Neutrophil (primary cell): Measurements from ENCODE around the gene LRMDA.

Source experiments
- H3K27ac ChIP-seq: fragments of 200-600 bp; sonication (generic); 2 replicates; pipeline ENCODE4 v1.5.1; 2016; ENCODE audit warnings: mild to moderate bottlenecking, moderate library complexity
- H3K27me3 ChIP-seq: fragments of 200-600 bp; sonication (generic); 2 replicates; pipeline ENCODE4 v1.6.0; 2016; ENCODE audit warnings: mild to moderate bottlenecking
- H3K36me3 ChIP-seq: fragments of 200-600 bp; sonication (generic); 2 replicates; pipeline ENCODE4 v1.5.1; 2017
- H3K4me1 ChIP-seq, 2 experiments: fragments of 200-600 bp in 1 of 2; sonication (generic) in 1 of 2; 1 replicate in 1 of 2; 2 replicates in 1 of 2; pipeline versions ENCODE4 v1.5.1 to v1.6.1; 2013 to 2016; ENCODE audit warnings: low read depth in 1 of 2, low read length in 1 of 2, mild to moderate bottlenecking in 1 of 2, moderate library complexity in 1 of 2; ENCODE audit not compliant: control insufficient read depth in 1 of 2, insufficient read depth in 1 of 2
- H3K4me3 ChIP-seq, 2 experiments: fragments of 200-600 bp in 1 of 2; sonication (generic) in 1 of 2; 1 replicate in 1 of 2; 2 replicates in 1 of 2; pipeline ENCODE4 v1.5.1; 2013 to 2016; ENCODE audit warnings: low read depth in 1 of 2, low read length in 1 of 2, mild to moderate bottlenecking in 1 of 2, moderate library complexity in 1 of 2
- H3K9me3 ChIP-seq: fragments of 200-600 bp; sonication (generic); 2 replicates; pipeline ENCODE4 v1.5.1; 2016
- CTCF ChIP-seq: fragments of 200-600 bp; sonication (generic); IDR thresholded peaks from 2 replicates; pipeline ENCODE4 v1.5.1; 2016; ENCODE audit warnings: antibody characterized with exemption

LRMDA gene

GRCh38 chr10:76337641-76338040 is 906.2 kb downstream of the LRMDA start:
- no peaks in the 10 kb centered on the region for H3K9me3 ChIP-seq

DNA sequence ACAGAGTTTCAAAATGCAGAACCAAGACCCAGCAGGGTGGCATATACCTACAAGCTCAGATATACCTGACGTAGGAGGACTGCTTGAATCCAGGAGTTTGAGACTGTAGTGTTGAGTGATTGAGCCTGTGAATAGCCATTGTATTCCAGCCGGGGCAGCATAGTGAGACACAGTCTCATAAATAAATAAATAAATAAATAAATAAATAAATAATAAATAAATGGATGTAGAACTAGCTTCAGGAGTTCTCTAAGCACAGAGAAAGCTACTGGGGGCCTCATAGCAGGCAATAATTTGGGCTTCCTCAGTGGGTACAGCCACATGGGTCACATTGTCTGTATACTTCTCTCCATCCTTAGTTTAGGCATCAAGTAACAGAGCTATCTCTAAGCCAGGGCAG is 906.8 kb downstream of the LRMDA start:
- Histone ChIP-seq H3K27me3 (no peaks in the 10 kb centered on the region), H3K4me1 (no peaks in the 10 kb centered on the region), H3K27ac (no peak overlapping the region), H3K9me3 (no peaks in the 10 kb centered on the region), H3K36me3 (no peaks in the 10 kb centered on the region), H3K4me3 (no peak overlapping the region)
- TF ChIP-seq CTCF: no peak

More at GRCh38 chr10:76337641-76338040, 906.2 kb downstream of the LRMDA start:
- TF ChIP-seq CTCF: no peak
- H3K4me3 ChIP-seq: no peak overlapping the region
- no peaks in the 10 kb centered on the region for H3K36me3 ChIP-seq
- H3K4me1 ChIP-seq: no peaks in the 10 kb centered on the region
- no peaks in the 10 kb centered on the region for H3K27me3 ChIP-seq
- H3K27ac ChIP-seq: no peak overlapping the region

DNA sequence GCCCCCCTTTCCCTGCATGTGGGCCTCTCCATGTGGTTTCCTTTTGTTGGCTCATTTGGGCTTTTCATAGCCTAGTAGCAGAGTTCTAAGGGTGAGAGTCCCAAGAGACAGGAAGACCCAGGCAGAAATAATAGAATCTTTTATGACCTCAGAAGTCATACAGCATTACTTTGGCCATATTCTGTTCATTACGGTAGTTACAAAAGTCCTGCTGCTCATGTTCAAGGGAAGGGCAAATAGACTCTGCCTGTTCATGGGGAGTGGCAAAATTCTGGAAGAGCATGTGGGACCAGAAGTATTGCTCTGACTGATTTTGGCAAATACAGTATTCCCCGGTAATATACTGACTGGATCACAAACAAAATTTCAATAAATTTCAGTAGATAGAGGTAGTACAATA is 910.3 kb downstream of the LRMDA start:
- no peaks in the 10 kb centered on the region for H3K9me3 ChIP-seq
- H3K4me3 ChIP-seq: no peak overlapping the region
- H3K4me1 ChIP-seq: no peaks in the 10 kb centered on the region
- no peaks in the 10 kb centered on the region for H3K36me3 ChIP-seq
- H3K27ac ChIP-seq: no peak overlapping the region
- H3K27me3 ChIP-seq: no peaks in the 10 kb centered on the region
- TF ChIP-seq CTCF: no peak

DNA sequence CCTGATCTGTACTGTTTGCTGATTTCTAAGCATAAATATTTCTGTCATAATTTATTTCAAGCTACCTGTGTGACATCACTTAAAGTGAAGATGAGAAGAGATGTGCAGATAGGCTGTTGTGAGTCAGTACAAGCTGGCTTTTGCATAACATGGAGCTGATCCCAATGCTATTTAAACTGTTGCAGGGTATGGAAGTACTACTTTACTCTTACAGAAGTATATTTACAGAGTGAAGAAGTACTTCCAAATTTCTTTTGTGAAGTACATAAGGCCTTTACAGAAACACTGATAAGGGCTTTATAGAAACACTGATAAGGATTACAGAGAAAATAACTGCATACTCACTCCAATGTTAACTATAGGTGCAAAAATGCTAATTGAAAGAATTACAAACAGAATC is 911.6 kb downstream of the LRMDA start:
- TF ChIP-seq CTCF: no peak
- H3K9me3 ChIP-seq: no peaks in the 10 kb centered on the region
- no peak overlapping the region for H3K4me3 ChIP-seq
- H3K4me1 ChIP-seq: no peaks in the 10 kb centered on the region
- no peak overlapping the region for H3K27ac ChIP-seq
- H3K27me3 ChIP-seq: no peaks in the 10 kb centered on the region
- H3K36me3 ChIP-seq: no peaks in the 10 kb centered on the region

DNA sequence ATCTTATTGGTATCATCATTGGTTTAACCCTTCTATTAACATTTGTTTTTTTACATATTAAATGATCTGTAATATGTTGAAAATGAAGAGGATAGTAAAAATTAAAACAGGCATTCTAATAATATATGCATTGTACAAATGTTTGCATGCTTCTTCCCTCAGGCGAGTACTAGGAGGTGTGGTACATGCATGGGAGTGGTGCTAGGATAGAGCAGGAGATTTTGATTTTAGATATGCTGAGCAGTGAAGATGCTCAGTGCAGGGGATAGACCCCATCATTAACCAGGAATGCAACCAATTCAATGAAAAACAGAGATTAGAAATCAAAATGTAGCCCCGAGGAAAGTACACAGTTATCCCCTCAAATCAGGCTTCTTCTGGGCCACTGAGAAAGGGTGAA is 916.4 kb downstream of the LRMDA start:
- no peak for TF ChIP-seq CTCF
- Histone ChIP-seq H3K27ac (no peak overlapping the region), H3K27me3 (no peaks in the 10 kb centered on the region), H3K4me1 (no peaks in the 10 kb centered on the region), H3K9me3 (no peaks in the 10 kb centered on the region), H3K4me3 (no peak overlapping the region), H3K36me3 (no peaks in the 10 kb centered on the region)

DNA sequence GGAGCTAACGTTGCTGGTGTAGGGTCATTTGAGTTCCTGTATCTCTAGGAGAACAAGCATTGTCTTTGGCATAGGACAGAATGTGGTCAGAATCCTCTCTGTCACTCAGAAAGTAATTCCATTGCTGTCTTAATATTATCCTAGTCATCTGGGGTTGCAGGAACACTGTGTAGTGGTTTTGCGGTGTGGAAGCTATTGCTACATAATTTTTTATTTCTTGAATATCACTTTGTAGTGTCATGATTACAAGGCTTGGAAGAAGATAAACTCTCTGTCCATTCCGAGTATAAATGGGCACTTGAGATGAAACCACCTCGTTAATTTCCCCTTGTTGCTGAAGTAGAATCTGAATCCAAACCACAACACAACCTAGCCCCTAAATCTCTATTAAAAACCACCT is 919.2 kb downstream of the LRMDA start:
- H3K4me1 ChIP-seq: no peaks in the 10 kb centered on the region
- H3K27ac ChIP-seq: no peak overlapping the region
- no peaks in the 10 kb centered on the region for H3K27me3 ChIP-seq
- no peak overlapping the region for H3K4me3 ChIP-seq
- no peaks in the 10 kb centered on the region for H3K9me3 ChIP-seq
- no peak for TF ChIP-seq CTCF
- H3K36me3 ChIP-seq: no peaks in the 10 kb centered on the region
